Stimulated activated naive CD8-positive, alpha-beta T cell treated with anti-CD3 and anti-CD28 coated beads, Interleukin-15, Interleukin-2, amounts not matched to agents 100 U/mL and 50 U/mL, for 24 hours (primary cell): Measurements from ENCODE around the gene CCT3.
"Not testable (repeated sequence)": the region's sequence is repeated elsewhere in the genome, so short reads cannot be mapped to it uniquely, and the experiment has no call there.

ENCODE experiments used
- ATAC-seq: fragments of 150-1000 bp; cut with Tn5 transposase; one replicate; pipeline ENCODE4 v1.10.0; 2021
- DNase-seq: peaks from one replicate; pipeline ENCODE4 v3.0.0; 2021

Gene CCT3

DNA sequence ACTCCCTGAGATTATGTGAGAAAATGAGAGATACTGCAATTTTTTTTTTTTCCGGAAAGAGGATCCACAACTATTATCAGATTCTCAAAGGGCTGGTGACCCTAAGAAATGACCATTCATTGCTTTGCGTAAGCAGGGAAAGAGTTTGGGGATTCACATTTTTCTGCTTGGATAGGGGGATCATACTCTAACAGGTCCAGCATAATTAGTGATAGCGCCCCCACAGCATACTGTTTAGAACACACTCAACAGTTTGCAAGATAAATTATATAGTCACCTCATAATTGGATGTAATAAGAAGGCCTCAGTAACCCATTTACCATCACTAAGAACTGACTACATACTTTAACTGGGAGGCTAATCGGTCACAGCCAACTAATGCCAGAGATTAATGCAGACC is 1.9 kb downstream of the CCT3 start:
- ATAC-seq: no peak
- peak; percentile 16 for DNase-seq

DNA sequence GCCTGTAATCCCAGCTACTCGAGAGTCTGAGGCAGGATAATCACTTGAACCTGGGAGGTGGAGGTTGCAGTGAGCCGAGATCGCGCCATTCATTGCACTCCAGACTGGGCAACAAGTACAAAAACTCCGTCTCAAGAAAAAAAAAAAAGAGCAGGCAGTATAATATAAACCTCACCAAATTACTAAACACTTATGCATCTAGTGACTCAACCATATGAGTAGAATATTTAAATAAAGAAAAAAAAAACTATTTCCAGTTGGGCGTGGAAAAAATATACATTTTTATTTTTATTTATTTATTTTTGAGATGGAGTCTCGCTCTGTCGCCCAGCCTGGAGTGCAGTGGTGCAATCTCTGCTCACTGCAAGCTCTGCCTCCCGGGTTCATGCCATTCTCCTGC is 14.9 kb downstream of the CCT3 start:
- not testable (repeated sequence) for ATAC-seq, DNase-seq

DNA sequence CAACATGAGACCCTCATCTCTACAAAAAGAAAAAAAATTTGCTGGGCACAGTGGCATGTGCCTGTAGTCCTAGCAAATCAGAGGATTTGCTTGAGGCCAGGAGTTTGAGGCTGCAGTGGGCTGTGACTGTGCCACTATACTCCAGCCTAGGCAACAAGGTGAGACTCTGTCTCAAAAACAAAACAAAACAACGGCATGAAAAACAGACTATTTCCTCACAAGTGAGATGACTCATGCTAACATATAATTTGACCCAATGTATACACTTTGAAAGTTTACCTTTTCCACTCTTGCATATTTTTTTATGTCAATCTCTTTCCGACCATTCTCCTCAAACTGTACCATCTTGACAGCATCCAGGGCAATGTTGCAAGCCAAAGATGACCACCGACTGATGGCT is 17.5 kb downstream of the CCT3 start:
- no peak for DNase-seq
- ATAC-seq: no peak

GRCh38 chr1:156319664-156320063 is 18.4 kb downstream of the CCT3 start:
- ATAC-seq (no peak), DNase-seq (no peak)

DNA sequence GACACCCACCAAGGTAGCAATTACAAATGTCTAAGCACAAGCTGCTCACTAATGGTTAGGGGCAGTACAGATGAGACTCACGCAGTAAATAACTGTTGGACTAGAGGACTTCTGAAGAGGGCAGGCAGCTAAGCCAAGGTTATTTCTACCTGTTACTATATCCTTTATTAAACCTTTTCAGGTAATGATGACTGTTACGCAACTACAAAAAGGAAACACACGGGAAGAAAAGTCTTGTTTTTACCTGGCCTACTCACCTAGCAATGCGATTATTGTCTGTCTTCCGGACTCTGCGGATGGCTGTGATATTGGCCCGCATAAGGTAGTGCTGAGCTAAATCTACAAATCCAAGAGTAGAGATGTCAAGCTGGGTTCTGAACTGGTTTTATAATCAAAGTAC is 21.2 kb downstream of the CCT3 start:
- DNase-seq (no peak), ATAC-seq (no peak)

GRCh38 chr1:156310962-156311361 is 27.1 kb downstream of the CCT3 start:
- no peak for ATAC-seq
- no peak for DNase-seq

DNA sequence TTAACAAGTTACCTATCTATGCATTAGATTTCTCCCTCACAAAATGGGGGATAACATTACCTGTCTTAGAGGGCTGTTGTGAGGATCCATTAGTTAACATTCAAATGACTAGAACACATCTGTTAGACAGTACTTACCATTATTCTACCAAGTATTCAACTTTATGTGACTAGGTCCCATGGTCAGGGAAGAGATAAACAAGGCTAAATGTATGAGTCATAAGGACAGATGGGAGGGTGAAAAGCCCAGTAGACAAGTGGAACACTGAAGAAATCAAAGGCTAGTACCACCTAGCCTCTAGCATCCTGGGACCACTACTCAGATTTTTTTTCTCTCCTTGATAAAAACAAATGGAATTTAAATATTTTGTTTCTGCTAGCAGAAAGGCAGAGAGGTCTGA is 30.0 kb downstream of the CCT3 start:
- ATAC-seq: no peak
- DNase-seq: no peak

DNA sequence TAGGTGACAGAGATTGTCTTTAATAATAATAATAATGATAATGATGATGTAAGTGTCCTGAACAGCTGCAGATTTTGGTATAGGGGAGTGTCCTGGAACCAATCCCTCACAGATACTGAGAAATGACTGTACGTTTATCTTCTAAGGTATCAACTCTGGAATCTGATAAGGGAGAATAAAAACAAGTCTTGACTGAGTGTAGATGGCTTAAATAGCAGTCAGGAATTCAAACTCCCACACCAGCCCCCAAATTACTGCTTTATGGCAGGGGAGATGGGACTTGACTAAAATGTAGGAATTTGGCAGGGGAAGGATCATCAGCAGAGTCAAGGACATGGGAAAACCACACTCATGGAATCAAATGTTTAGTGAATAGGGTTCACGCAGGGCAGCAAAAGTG is 32.9 kb downstream of the CCT3 start:
- ATAC-seq: no peak
- no peak for DNase-seq

- ATAC-seq (no peak), DNase-seq (no peak)
These were observed 34.9 kb downstream of the CCT3 start for GRCh38 chr1:156303241-156303640.

- no peak for ATAC-seq
- no peak for DNase-seq
These were observed 39.2 kb downstream of the CCT3 start, which contains the start of gene VHLL for GRCh38 chr1:156298852-156299357. TSS of gene VHLL (minus strand) at chr1:156299307. CDS start at chr1:156299189, 118 bp downstream.

GRCh38 chr1:156295391-156295947 is 42.6 kb downstream of the CCT3 start, which contains the start of gene GLMP:
TSS of gene GLMP (minus strand) at chr1:156295679. CDS start at chr1:156295645, 34 bp downstream.
- DNase-seq: peak; percentile 60
- ATAC-seq: peak; percentile 75

DNA sequence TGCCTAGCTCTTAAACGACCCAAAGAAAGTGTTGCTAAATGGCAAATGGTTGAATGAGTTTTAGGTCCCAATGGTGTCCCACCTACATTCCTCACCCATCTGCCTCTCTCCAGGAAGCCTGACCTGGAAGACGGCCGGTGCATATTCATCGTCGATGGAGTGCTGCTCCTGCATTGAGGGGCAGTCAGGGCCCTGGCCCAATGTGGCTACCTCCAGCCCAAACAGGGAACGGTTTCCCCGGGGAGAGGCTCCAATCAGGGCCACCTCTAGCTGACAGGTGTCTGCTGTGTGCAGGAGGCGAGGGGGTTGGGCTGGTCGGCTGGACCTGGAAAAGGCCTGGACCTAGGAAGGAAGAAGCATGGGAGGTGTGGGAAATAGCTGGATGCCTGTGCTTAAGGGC is 44.2 kb downstream of the CCT3 start:
- DNase-seq (no peak), ATAC-seq (no peak)

DNA sequence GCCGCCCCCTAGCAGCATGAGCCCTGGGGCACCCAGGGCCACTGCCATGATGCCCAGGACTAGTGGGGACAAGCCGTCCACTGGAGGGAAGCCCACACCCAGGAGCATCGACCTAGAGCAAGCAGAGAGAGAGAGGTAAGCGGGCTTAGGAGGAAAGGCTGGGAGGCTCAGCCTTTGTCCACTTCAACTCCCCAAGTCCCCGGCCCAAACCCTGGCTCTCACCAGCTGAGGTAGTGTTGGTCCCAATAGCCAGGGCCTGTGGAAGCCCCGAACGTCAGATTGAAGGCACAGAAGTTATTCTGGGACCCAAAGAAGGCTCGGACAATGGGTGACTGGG is 45.0 kb downstream of the CCT3 start:
- ATAC-seq: no peak
- no peak for DNase-seq

DNA sequence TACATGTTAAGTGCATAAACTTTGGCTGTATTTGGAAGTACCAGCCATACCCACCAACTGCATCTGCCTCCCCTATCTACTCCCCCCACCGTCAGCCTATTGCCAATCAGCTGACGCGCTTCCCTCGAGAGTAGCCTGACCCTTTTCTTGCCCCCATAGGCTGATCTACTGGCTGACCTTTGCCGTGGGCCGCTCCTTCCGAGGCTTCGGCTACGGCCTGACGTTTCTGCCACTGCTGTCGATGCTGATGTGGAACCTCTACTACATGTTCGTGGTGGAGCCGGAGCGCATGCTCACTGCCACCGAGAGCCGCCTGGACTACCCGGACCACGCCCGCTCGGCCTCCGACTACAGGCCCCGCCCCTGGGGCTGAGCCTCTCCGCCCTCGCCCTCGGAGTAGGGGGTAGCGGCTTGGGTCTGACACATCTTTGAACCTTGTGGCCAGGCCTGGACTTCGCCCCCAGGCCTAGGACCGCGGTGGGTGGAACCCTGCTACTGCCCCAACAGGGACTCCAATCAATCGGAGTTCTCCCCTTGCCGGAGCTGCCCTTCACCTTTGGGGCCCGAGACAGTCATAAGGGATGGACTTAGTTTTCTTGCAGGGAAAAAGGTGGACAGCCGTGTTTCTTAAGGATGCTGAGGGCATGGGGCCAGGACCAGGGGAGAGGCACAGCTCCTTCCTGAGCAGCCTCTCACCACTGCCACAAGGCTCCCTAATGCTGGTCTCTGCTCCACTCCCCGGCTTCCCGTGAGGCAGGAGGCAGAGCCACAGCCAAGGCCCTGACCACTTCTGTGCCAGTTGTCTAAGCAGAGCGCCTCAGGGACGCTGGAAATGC is 46.6 kb downstream of the CCT3 start:
- DNase-seq: peak; percentile 28
- ATAC-seq: peak; percentile 50

GRCh38 chr1:156289857-156290256 is 48.2 kb downstream of the CCT3 start:
- ATAC-seq: no peak
- DNase-seq: no peak

- no peak for DNase-seq
- ATAC-seq: no peak
These were observed 52.0 kb downstream of the CCT3 start for GRCh38 chr1:156286061-156286460.

- ATAC-seq (no peak), DNase-seq (no peak)
These were observed 52.7 kb downstream of the CCT3 start for GRCh38 chr1:156285437-156285836.

- ATAC-seq (no peak), DNase-seq (no peak)
These were observed 53.3 kb downstream of the CCT3 start for GRCh38 chr1:156284757-156285156.

GRCh38 chr1:156284112-156284511 is 54.0 kb downstream of the CCT3 start, which contains the start of gene TMEM79:
TSS of gene TMEM79 (plus strand) at chr1:156284325. CDS start at chr1:156285227, 902 bp downstream.
- DNase-seq (no peak), ATAC-seq (no peak)

DNA sequence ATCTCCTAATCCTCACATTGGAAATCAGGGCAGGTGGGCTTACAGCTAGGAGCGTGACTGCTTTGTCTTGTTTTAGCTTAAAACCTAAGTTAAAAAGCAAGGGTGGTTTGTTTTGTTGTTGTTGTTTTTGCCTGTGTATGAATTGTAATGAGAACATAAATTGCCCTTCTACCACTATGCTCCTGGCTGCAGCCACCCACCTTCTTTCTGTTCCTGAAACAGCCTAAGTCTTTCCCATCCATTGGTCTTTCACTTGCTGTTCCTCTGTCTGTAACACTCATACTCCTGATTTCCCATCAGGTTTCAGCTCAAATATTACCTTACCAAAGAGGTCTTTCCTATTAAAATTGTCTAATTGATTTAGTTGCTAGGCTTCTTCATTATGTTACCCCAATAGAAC is 54.6 kb downstream of the CCT3 start:
- DNase-seq (no peak), ATAC-seq (no peak)

- DNase-seq: peak; percentile 95
- peak; percentile 90 for ATAC-seq
These were observed 55.4 kb downstream of the CCT3 start, which contains the start of gene SMG5 for GRCh38 chr1:156282479-156283222. TSS of gene SMG5 (minus strand) at chr1:156282825. CDS start at chr1:156282680, 145 bp downstream.

DNA sequence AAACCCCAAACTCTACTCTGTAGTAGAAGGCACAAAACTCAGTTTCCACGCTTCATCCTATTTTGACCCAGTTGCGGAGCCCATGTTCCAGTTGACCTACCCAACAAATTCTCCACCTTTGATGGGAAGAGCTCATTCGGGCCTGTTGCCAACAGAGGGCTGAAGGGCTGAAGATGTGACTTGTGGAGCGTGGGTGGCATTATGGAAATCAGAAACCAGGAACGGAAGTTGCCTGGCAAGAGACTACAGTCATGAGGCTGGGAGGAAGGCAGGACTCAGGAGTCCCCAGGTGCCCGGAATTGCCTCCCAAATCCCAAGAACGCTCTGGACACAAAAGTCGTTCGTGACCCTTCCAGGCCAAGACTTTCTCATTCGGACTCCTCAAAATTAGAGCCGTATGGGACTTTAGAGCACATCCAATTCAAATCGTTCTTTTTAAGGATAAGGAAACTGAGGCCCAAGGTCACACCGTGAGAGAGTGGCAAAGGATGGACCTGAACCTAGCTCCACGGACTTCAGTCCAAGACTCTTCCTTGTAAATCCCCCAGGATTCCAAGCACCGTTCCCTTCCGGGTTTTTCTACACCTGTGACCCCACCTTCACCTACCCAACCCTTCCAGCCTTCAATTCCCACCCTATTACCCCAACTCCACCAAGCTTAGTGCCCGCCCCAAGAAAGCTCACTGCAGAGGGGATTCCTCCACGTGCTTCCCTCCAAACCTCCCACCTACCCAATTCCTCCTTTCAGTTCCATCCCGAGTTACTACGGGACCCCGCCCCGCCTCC is 56.2 kb downstream of the CCT3 start:
- DNase-seq (peak; percentile 60), ATAC-seq (peak; percentile 10)
